Activated CD4-positive, alpha-beta T cell treated with anti-CD3 and anti-CD28 coated beads for 4 hours (primary cell): Measurements from ENCODE around the gene NRXN3.

Experiments used
- DNase-seq, 2 donors: peaks; one replicate each; pipeline ENCODE4 v3.0.0-alpha.2; 2020

The NRXN3 gene

GRCh38 chr14:78170203-78170602 is at the start of gene NRXN3:
TSS of gene NRXN3 (plus strand) at chr14:78170373. CDS start at chr14:78243094, 72,721 bp downstream.
- DNase-seq: no peak

GRCh38 chr14:78122436-78122835 is 47.7 kb upstream of the NRXN3 start:
- no peak for DNase-seq

- DNase-seq: no peak
Observed at GRCh38 chr14:78123650-78124253, 46.4 kb upstream of the NRXN3 start.

GRCh38 chr14:78127961-78128360 is 42.2 kb upstream of the NRXN3 start:
- no peak for DNase-seq

GRCh38 chr14:78129375-78129774 is 40.8 kb upstream of the NRXN3 start:
- DNase-seq: no peak

- DNase-seq: no peak
Observed at GRCh38 chr14:78130356-78130755, 39.8 kb upstream of the NRXN3 start.

GRCh38 chr14:78131201-78131600 is 39.0 kb upstream of the NRXN3 start:
- no peak for DNase-seq

GRCh38 chr14:78131616-78132015 is 38.6 kb upstream of the NRXN3 start:
- DNase-seq: no peak

- no peak for DNase-seq
Observed at GRCh38 chr14:78135450-78135891, 34.7 kb upstream of the NRXN3 start.

- no peak for DNase-seq
Observed at GRCh38 chr14:78136695-78137094, 33.5 kb upstream of the NRXN3 start.

- no peak for DNase-seq
Observed at GRCh38 chr14:78141590-78141989, 28.6 kb upstream of the NRXN3 start.

GRCh38 chr14:78142998-78143397 is 27.2 kb upstream of the NRXN3 start:
- no peak for DNase-seq

- DNase-seq: no peak
Observed at GRCh38 chr14:78143489-78144145, 26.6 kb upstream of the NRXN3 start.

- no peak for DNase-seq
Observed at GRCh38 chr14:78152201-78153063, 17.7 kb upstream of the NRXN3 start.

GRCh38 chr14:78153064-78153341 is 17.2 kb upstream of the NRXN3 start:
- no peak for DNase-seq

GRCh38 chr14:78154827-78155226 is 15.3 kb upstream of the NRXN3 start:
- DNase-seq: no peak

- DNase-seq: no peak
Observed at GRCh38 chr14:78156196-78156595, 14.0 kb upstream of the NRXN3 start.

- no peak for DNase-seq
Observed at GRCh38 chr14:78157494-78158437, 12.4 kb upstream of the NRXN3 start.

- no peak for DNase-seq
Observed at GRCh38 chr14:78162202-78162601, 8.0 kb upstream of the NRXN3 start.

GRCh38 chr14:78164226-78164853 is 5.8 kb upstream of the NRXN3 start:
- DNase-seq: no peak

- DNase-seq: no peak
Observed at GRCh38 chr14:78172428-78172827, 2.3 kb downstream of the NRXN3 start.

- DNase-seq: no peak
Observed at GRCh38 chr14:78173346-78174035, 3.3 kb downstream of the NRXN3 start.
